ENCODE data around the gene TUBA4A.

TUBA4A gene

DNA sequence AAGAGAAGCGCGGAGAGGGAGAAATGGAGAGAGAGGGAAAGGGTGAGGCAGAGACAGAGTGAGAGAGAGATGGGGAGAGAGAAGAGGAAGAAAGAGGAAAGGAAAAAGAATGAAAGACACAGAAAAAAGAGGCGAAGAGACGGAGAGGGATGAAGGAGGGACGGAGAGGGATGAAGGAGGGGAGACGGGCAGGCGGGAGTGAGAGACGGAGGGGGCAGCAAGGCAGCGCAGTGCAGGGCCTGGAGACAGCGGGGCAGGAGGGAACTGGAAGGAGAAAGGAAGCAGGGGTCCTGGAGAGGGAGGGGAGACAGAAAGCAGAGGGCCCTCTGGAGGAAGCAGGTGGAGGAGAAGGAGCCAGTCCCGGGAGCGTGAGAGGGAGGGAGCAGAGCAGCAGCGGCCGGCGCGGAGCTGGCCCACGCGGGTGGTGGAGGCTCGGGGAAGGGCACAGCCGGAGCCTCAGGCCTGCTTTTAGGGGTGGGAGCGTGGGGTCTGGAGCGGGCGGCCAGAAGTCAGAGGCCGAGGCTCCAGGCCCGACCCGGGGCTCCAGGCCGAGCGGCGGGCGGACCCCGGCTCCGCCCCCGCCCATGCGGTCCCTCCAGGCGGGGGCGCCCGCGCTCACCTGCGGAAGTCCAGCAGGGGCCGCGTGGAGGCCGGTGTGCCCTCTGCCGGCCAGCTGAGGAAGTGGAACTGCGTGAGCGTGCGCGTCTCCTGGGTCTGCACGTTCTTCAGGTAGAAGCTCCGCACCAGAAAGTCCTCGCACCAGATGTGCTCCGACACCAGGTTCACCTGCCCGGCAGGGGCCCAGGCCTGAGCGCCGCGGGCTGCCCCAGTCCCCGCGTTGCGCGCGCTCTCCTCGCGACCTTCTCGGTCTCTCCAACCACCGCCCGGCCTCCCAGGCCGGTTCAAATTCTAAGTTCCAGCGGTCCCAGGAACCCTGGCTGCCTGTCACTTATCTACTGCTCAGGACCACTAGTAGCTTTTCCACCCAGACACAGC is 40.9 kb upstream of the TUBA4A start:
- H3K27me3 ChIP-seq (ENCODE audit: control insufficient read depth in 1 of 2, insufficient read depth in 2 of 2, low read length in 2 of 2) = peaks cover 3 to 8% of the 10 kb centered on the region in 2 donors
- peaks cover 10 to 16% of the 10 kb centered on the region in 2 donors for H3K4me1 ChIP-seq (ENCODE audit: control insufficient read depth in 1 of 2, insufficient read depth in 2 of 2, low read length in 2 of 2)
- peak overlapping the region; percentile 46 to 80 for H3K9ac ChIP-seq (ENCODE audit: low read depth in 1 of 2, low read length in 2 of 2)
- H3K27ac ChIP-seq (ENCODE audit: low read depth, low read length) = no peak overlapping the region
- H3K4me3 ChIP-seq (ENCODE audit: low read depth in 1 of 2, low read length in 2 of 2) = peak overlapping the region; percentile 45 to 66
- no peaks in the 10 kb centered on the region for H3K9me3 ChIP-seq (ENCODE audit: control insufficient read depth in 1 of 2, low read length in 2 of 2)
- H3K36me3 ChIP-seq (ENCODE audit: control insufficient read depth in 1 of 2, insufficient read depth in 2 of 2, low read length in 2 of 2) = no peaks in the 10 kb centered on the region

DNA sequence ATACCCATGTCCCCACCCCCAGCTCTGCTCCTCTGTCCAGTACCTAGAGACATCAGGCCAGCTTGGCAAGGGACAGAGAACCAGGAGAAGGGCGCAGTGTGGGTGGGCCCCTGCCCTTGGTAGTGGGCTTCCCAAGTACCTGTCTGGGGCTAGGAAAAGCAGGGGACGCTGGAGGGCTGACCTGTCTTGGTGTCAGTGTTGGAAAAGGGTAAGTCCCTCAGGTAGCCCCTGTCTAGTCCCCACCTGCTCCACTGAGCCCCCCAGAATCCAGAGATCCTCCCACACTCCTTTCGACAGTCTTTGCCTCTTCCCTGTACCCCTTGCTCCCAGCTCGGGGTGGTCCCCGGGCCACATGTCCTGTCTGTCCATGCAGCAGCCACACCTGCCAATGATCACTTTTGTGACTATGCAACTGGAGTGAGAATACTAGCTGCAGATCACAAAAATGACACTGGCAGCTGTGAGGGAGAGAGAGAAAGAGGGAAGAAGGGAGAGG is 40.1 kb upstream of the TUBA4A start:
- H3K4me1 ChIP-seq (ENCODE audit: control insufficient read depth in 1 of 2, insufficient read depth in 2 of 2, low read length in 2 of 2) = peaks cover 10 to 13% of the 10 kb centered on the region in 2 donors
- no peaks in the 10 kb centered on the region for H3K36me3 ChIP-seq (ENCODE audit: control insufficient read depth in 1 of 2, insufficient read depth in 2 of 2, low read length in 2 of 2)
- H3K27me3 ChIP-seq (ENCODE audit: control insufficient read depth in 1 of 2, insufficient read depth in 2 of 2, low read length in 2 of 2) = no peaks in the 10 kb centered on the region
- no peak overlapping the region for H3K4me3 ChIP-seq (ENCODE audit: low read depth in 1 of 2, low read length in 2 of 2)
- no peak overlapping the region for H3K27ac ChIP-seq (ENCODE audit: low read depth, low read length)
- H3K9ac ChIP-seq (ENCODE audit: low read depth in 1 of 2, low read length in 2 of 2) = peak overlapping the region in 1 of 2 donors; percentile 29
- no peaks in the 10 kb centered on the region for H3K9me3 ChIP-seq (ENCODE audit: control insufficient read depth in 1 of 2, low read length in 2 of 2)

GRCh38 chr2:219292616-219293015 is 38.9 kb upstream of the TUBA4A start:
- Histone ChIP-seq H3K27me3 (ENCODE audit: control insufficient read depth in 1 of 2, insufficient read depth in 2 of 2, low read length in 2 of 2) (no peaks in the 10 kb centered on the region), H3K9me3 (ENCODE audit: control insufficient read depth in 1 of 2, low read length in 2 of 2) (no peaks in the 10 kb centered on the region), H3K9ac (ENCODE audit: low read depth in 1 of 2, low read length in 2 of 2) (no peak overlapping the region), H3K4me3 (ENCODE audit: low read depth in 1 of 2, low read length in 2 of 2) (no peak overlapping the region), H3K27ac (ENCODE audit: low read depth, low read length) (no peak overlapping the region), H3K36me3 (ENCODE audit: control insufficient read depth in 1 of 2, insufficient read depth in 2 of 2, low read length in 2 of 2) (no peaks in the 10 kb centered on the region), H3K4me1 (ENCODE audit: control insufficient read depth in 1 of 2, insufficient read depth in 2 of 2, low read length in 2 of 2) (peaks cover 10% of the 10 kb centered on the region in 2 donors)

GRCh38 chr2:219291910-219292490 is 38.3 kb upstream of the TUBA4A start:
- Histone ChIP-seq H3K27ac (ENCODE audit: low read depth, low read length) (no peak overlapping the region), H3K4me3 (ENCODE audit: low read depth in 1 of 2, low read length in 2 of 2) (no peak overlapping the region), H3K27me3 (ENCODE audit: control insufficient read depth in 1 of 2, insufficient read depth in 2 of 2, low read length in 2 of 2) (no peaks in the 10 kb centered on the region), H3K36me3 (ENCODE audit: control insufficient read depth in 1 of 2, insufficient read depth in 2 of 2, low read length in 2 of 2) (no peaks in the 10 kb centered on the region), H3K9ac (ENCODE audit: low read depth in 1 of 2, low read length in 2 of 2) (no peak overlapping the region), H3K9me3 (ENCODE audit: control insufficient read depth in 1 of 2, low read length in 2 of 2) (no peaks in the 10 kb centered on the region), H3K4me1 (ENCODE audit: control insufficient read depth in 1 of 2, insufficient read depth in 2 of 2, low read length in 2 of 2) (peaks cover 10% of the 10 kb centered on the region in 2 donors)

DNA sequence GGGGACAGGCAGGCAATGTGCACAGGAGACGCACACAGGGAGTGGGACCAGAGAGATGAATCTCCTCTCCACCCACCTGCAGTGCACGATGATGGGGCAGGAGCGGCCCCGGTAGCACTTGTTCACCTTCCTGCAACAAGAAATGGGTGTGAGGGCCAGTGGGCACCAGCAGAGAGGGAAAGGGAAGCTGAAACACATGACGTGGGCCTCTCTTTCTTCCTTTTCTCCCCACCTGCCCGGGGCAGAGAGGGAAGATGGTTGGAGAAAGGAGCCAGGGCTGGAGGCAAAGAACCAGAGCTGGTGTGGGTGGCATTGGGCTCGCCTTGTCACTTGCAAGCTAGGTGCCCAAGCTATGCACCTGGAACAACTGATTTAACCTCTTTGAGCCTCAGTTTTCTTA is 37.7 kb upstream of the TUBA4A start:
- Histone ChIP-seq H3K27me3 (ENCODE audit: control insufficient read depth in 1 of 2, insufficient read depth in 2 of 2, low read length in 2 of 2) (no peaks in the 10 kb centered on the region), H3K9ac (ENCODE audit: low read depth in 1 of 2, low read length in 2 of 2) (no peak overlapping the region), H3K27ac (ENCODE audit: low read depth, low read length) (no peak overlapping the region), H3K9me3 (ENCODE audit: control insufficient read depth in 1 of 2, low read length in 2 of 2) (no peaks in the 10 kb centered on the region), H3K4me3 (ENCODE audit: low read depth in 1 of 2, low read length in 2 of 2) (no peak overlapping the region), H3K36me3 (ENCODE audit: control insufficient read depth in 1 of 2, insufficient read depth in 2 of 2, low read length in 2 of 2) (peaks cover 0 to 5% of the 10 kb centered on the region in 2 donors), H3K4me1 (ENCODE audit: control insufficient read depth in 1 of 2, insufficient read depth in 2 of 2, low read length in 2 of 2) (peaks cover 10% of the 10 kb centered on the region in 2 donors)

DNA sequence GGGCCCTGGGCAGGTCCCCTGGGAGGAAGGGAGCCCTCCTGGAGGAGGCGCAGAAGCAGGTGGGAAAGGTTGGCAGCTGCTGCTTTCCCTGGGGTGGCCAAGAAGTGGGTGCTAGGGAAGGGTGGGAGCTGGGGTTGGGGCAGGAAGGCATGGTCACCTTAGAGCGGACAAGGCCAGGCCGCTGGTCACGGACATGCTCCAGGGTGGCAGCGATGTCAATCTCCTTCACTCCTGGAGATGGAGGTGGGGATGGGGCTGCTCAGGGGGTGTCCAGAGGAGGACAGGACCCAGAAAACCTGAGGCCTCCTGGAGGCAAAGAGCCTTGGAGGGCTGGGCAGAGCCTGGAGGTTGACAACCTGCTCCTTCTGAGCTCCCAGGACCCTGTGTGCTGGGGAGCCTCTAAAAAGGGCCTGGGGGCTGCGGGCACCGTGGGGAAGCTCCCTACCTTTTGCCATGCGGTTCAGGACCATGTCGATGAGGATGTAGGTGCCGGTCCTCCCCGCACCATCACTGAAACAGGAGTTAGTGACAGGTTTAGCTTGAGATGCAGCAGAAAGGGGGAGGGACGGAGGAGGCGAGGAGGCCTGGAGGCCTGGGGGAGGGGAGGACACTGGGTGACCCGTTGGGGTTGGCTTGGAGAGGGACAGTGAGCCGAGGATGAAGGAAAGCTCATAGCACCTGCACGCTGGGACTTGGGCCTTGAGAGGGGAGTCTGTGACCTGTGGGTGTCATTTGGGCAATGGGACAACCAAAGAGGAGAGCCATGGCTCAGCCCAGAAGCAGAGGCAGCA is 36.9 kb upstream of the TUBA4A start:
- no peak overlapping the region for H3K27ac ChIP-seq (ENCODE audit: low read depth, low read length)
- H3K4me3 ChIP-seq (ENCODE audit: low read depth in 1 of 2, low read length in 2 of 2) = no peak overlapping the region
- H3K36me3 ChIP-seq (ENCODE audit: control insufficient read depth in 1 of 2, insufficient read depth in 2 of 2, low read length in 2 of 2) = peaks cover 0 to 7% of the 10 kb centered on the region in 2 donors
- H3K27me3 ChIP-seq (ENCODE audit: control insufficient read depth in 1 of 2, insufficient read depth in 2 of 2, low read length in 2 of 2) = no peaks in the 10 kb centered on the region
- no peak overlapping the region for H3K9ac ChIP-seq (ENCODE audit: low read depth in 1 of 2, low read length in 2 of 2)
- no peaks in the 10 kb centered on the region for H3K9me3 ChIP-seq (ENCODE audit: control insufficient read depth in 1 of 2, low read length in 2 of 2)
- H3K4me1 ChIP-seq (ENCODE audit: control insufficient read depth in 1 of 2, insufficient read depth in 2 of 2, low read length in 2 of 2) = peaks cover 10% of the 10 kb centered on the region in 2 donors

DNA sequence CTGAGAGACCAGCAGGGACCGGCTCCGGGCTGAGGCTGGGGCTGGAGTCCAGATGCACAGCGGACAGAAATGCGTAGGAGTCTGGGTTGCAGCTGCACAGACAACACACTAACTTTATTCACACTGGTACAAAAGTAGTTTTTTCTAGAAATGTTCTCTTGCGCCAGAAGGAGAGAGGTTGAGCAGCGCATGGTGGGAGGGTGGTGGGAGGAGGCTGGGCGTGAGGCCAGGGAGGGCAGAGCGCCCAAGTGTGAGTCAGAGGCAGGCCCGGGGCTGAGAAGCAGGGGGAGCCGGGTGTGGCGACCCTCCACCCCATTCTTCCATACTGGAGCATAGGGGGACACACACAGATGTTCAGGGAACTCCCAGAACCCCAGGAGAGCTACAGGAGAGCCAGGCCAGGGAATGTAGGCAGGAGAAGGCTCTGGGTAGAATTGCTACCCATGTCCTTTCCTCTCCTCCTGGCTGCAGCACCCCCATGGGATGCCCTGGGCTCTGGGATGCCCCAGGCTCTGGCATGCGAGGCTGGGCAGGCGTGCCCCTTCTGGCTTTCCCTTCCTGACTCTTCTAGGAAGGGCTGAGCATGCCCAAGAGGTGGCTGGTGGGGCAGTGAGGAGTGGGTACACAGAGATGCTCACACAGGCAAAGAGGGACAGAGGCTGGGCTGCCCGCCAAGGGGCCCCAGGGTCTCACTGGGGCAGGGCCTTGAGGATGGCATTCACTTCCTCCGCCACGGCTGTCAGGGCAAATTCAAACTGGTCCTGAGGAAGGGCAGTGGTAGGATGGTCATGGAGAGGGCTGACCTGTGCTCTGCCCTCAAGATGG is 36.0 kb upstream of the TUBA4A start:
- Histone ChIP-seq H3K9me3 (ENCODE audit: control insufficient read depth in 1 of 2, low read length in 2 of 2) (no peaks in the 10 kb centered on the region), H3K27ac (ENCODE audit: low read depth, low read length) (peak overlapping the region; percentile 32), H3K27me3 (ENCODE audit: control insufficient read depth in 1 of 2, insufficient read depth in 2 of 2, low read length in 2 of 2) (no peaks in the 10 kb centered on the region), H3K4me1 (ENCODE audit: control insufficient read depth in 1 of 2, insufficient read depth in 2 of 2, low read length in 2 of 2) (peaks cover 6% of the 10 kb centered on the region in 2 donors), H3K4me3 (ENCODE audit: low read depth in 1 of 2, low read length in 2 of 2) (no peak overlapping the region), H3K9ac (ENCODE audit: low read depth in 1 of 2, low read length in 2 of 2) (no peak overlapping the region), H3K36me3 (ENCODE audit: control insufficient read depth in 1 of 2, insufficient read depth in 2 of 2, low read length in 2 of 2) (peaks cover 4 to 15% of the 10 kb centered on the region in 2 donors)

DNA sequence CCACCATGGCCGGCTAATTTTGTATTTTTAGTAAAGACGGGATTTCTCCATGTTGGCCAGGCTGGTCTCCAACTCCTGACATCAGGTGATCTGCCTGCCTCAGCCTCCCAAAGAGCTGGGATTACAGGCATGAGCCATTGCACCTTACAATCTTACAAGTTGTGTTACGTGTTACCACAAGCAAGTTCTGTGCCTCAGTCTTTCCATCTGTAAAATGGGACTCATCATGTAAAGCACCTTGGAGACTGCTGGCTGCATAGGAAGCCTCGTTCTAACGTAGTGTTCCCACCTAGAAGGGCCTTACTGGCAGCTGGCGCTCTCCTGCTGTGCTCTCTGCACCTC is 35.4 kb upstream of the TUBA4A start:
- peaks cover 1 to 2% of the 10 kb centered on the region in 2 donors for H3K4me1 ChIP-seq (ENCODE audit: control insufficient read depth in 1 of 2, insufficient read depth in 2 of 2, low read length in 2 of 2)
- H3K9ac ChIP-seq (ENCODE audit: low read depth in 1 of 2, low read length in 2 of 2) = no peak overlapping the region
- H3K27me3 ChIP-seq (ENCODE audit: control insufficient read depth in 1 of 2, insufficient read depth in 2 of 2, low read length in 2 of 2) = no peaks in the 10 kb centered on the region
- H3K36me3 ChIP-seq (ENCODE audit: control insufficient read depth in 1 of 2, insufficient read depth in 2 of 2, low read length in 2 of 2) = peaks cover 4 to 21% of the 10 kb centered on the region in 2 donors
- no peak overlapping the region for H3K27ac ChIP-seq (ENCODE audit: low read depth, low read length)
- no peaks in the 10 kb centered on the region for H3K9me3 ChIP-seq (ENCODE audit: control insufficient read depth in 1 of 2, low read length in 2 of 2)
- no peak overlapping the region for H3K4me3 ChIP-seq (ENCODE audit: low read depth in 1 of 2, low read length in 2 of 2)

GRCh38 chr2:219287580-219288265 is 34.0 kb upstream of the TUBA4A start:
- H3K27ac ChIP-seq (ENCODE audit: low read depth, low read length) = no peak overlapping the region
- no peaks in the 10 kb centered on the region for H3K9me3 ChIP-seq (ENCODE audit: control insufficient read depth in 1 of 2, low read length in 2 of 2)
- peaks cover 14 to 26% of the 10 kb centered on the region in 2 donors for H3K36me3 ChIP-seq (ENCODE audit: control insufficient read depth in 1 of 2, insufficient read depth in 2 of 2, low read length in 2 of 2)
- H3K27me3 ChIP-seq (ENCODE audit: control insufficient read depth in 1 of 2, insufficient read depth in 2 of 2, low read length in 2 of 2) = no peaks in the 10 kb centered on the region
- H3K9ac ChIP-seq (ENCODE audit: low read depth in 1 of 2, low read length in 2 of 2) = no peak overlapping the region
- no peak overlapping the region for H3K4me3 ChIP-seq (ENCODE audit: low read depth in 1 of 2, low read length in 2 of 2)
- H3K4me1 ChIP-seq (ENCODE audit: control insufficient read depth in 1 of 2, insufficient read depth in 2 of 2, low read length in 2 of 2) = no peaks in the 10 kb centered on the region
